ENCODE measurements around the gene RAPH1. TPM values are rescaled to one million over a fixed set of nuclear protein-coding genes. Genes with fewer than 3 reads are reported as not detected.
"Not testable (repeated sequence)": the region's sequence is repeated elsewhere in the genome, so short reads cannot be mapped to it uniquely, and the experiment has no call there.

The RAPH1 gene
- total RNA-seq, 1 experiment from 2014 or later, result 15.4 TPM

DNA sequence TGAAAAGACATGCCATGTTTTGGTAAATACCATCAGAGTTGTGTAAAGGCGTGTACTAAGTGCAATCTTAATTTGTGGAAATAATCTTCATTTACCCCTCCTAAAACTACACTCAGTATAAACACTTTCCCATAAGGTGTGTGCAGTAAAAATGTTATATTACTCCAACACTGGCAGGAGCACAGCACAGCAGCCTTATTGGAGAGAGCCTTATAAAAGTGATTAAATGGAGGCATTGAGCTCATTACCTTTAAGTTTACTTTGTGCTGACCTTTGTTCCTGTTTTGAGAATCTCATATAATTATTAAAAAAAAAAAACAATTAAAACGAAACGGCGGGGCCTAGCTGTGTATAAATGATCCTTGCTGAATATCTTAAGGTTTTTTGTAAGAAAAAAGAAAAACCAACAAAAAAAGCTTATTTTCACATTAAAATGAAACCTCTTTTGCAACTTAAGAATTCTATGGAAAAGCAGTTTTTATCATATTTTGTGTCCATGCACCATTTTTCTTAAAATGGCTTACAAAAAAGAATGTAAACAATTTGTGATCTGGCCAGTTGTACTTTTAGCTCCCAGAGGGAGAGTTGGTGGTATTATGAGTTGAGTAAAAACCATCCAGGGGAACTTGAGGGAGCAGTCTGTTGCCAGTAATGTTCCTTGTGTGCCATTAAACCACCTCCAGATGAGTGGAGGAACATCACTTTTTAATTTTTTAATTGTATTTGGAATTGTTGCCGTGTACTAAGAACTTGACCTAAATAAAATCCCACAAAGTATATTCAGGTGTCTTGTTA lies 103.5 kb downstream of the RAPH1 start:
- Histone ChIP-seq H3K27ac (no peak overlapping the region), H3K4me3 (no peak overlapping the region), H3K9me3 (replicated peaks) (no peaks in the 10 kb centered on the region), H3K36me3 (peaks cover 35% of the 10 kb centered on the region), H3K4me1 (replicated peaks) (peaks cover 10% of the 10 kb centered on the region), H3K27me3 (replicated peaks) (no peaks in the 10 kb centered on the region)
- DNase-seq (ENCODE audit: low read depth in 1 of 2, low spot score in 2 of 2), result no peak

DNA sequence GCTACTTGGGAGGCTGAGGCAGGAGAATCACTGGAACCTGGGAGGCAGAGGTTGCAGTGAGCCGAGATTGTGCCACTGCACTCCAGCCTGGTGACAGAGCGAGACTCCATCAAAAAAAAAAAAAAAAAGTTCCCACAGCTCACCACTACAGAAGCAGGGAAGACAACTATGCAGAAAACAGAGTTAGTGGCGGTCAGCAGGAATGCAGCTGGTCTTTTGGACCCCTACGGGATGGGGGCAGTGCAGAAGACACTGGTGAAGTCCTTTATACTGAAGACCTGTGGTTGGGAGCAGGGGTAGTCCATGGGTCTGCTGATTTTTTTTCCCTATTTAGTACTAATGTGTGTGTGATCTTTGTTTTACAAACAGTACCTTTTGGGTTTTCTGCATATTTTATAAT lies 105.5 kb downstream of the RAPH1 start:
- H3K4me3 ChIP-seq; H3K27me3 ChIP-seq (replicated peaks); H3K27ac ChIP-seq; H3K9me3 ChIP-seq (replicated peaks); DNase-seq (ENCODE audit: low read depth in 1 of 2, low spot score in 2 of 2): not testable (repeated sequence)
- H3K36me3 ChIP-seq, result peaks cover 45% of the 10 kb centered on the region
- H3K4me1 ChIP-seq (replicated peaks), result peaks cover 15% of the 10 kb centered on the region

DNA sequence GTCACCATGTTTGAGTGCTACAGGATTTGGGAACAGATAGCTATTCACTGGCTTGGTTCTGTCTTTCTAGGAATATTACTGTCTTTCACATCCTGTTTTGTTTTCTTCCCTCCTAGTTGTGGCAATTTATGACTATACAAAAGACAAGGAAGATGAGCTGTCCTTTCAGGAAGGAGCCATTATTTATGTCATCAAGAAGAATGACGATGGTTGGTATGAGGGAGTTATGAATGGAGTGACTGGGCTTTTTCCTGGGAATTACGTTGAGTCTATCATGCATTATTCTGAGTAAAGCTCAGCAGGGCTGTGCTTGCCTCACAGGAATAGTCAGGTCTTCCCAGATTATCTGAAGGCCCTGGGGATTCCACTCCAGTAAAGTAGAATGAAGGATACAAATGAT lies 108.0 kb downstream of the RAPH1 start:
- peaks cover 45% of the 10 kb centered on the region for H3K36me3 ChIP-seq
- peak overlapping the region; percentile 62 for H3K27ac ChIP-seq

DNA sequence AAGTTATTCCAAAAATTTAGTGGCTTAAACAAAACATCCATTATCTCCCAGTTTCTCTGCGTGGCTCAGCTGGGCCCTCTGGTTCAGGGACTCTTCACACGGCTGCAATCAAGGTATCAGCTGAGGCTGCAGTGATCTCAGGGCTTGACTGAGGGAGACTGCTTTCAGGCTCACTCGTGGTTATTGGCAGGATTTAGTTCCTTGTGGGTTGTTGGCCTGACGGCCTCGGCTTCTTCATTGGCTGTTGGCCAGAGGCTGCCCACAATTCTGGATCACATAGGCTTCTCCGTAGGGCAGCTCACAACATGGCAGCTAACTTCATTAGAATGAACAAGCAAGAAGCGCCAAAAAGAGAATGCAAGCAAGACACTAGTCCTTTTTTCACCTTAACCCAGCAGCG lies 116.8 kb downstream of the RAPH1 start:
- peaks cover 65% of the 10 kb centered on the region for H3K36me3 ChIP-seq
- no peak for DNase-seq (ENCODE audit: low read depth in 1 of 2, low spot score in 2 of 2)
- H3K4me1 ChIP-seq (replicated peaks), result no peaks in the 10 kb centered on the region

More for the DNA sequence above, 108.0 kb downstream of the RAPH1 start:
- Histone ChIP-seq H3K4me1 (replicated peaks) (peaks cover 15% of the 10 kb centered on the region), H3K4me3 (no peak overlapping the region), H3K27me3 (replicated peaks) (no peaks in the 10 kb centered on the region), H3K9me3 (replicated peaks) (no peaks in the 10 kb centered on the region)
- peak in 1 of 2 experiments; percentile 60 for DNase-seq (ENCODE audit: low read depth in 1 of 2, low spot score in 2 of 2)

DNA sequence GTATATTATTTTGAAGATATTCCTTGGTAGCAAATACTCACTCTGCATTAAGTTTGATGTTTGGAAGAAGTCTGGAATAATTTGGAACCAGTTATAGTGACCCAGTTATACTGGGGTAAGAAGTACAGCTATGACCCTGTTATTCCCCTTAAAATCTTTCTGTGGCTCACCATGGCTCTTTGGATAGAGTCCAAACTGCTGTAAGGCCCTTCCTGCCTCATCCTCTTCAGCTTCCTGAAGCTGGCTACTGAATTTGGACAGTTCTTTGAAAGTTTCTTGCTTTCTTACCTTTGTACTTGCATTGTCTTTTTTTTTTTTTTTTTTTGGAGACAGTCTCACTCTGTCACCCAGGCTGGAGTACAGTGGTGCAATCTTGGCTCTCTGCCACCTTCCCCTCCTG lies 121.3 kb downstream of the RAPH1 start:
- Histone ChIP-seq H3K27me3 (replicated peaks) (no peaks in the 10 kb centered on the region), H3K4me1 (replicated peaks) (no peaks in the 10 kb centered on the region), H3K9me3 (replicated peaks) (no peaks in the 10 kb centered on the region), H3K4me3 (no peak overlapping the region), H3K36me3 (peaks cover 76% of the 10 kb centered on the region), H3K27ac (no peak overlapping the region)
- no peak for DNase-seq (ENCODE audit: low read depth in 1 of 2, low spot score in 2 of 2)

More for the DNA sequence above, 116.8 kb downstream of the RAPH1 start:
- Histone ChIP-seq H3K27me3 (replicated peaks) (no peaks in the 10 kb centered on the region), H3K27ac (no peak overlapping the region), H3K9me3 (replicated peaks) (no peaks in the 10 kb centered on the region), H3K4me3 (no peak overlapping the region)

DNA sequence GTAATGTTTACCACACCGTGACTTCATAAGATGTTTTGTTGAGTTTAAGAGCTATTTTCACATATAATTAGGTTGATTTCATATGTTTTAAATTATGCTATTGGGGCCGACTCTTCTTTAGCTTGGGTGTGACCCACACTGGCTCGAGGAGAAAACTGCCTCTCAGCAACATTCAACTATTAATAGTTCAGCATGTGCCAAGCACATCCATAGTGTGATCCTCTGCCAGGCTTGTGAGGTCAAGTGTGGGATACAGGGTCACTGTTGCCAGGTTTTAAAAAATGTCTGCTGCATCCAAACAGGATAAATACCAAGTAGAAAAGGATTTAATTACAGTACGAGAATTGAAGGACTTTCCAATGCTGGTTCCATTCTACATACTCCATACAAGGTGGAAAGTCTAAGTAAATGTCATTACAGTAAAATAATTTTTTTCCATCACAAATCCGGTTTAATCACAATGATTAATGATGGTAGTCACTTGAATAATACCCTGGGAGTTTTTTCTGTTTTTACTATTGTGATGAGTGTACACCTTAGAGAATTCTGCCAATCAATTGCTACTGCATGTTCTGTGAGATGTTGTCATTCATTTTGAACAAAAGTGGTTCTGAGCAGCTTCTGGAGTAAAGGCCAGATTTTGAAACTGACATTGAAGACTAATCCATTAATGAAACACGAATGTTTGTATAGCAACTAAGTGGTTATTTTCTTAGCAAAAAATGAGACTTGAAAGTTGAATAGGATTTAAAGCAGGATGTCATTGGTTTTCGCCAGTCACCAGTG lies 122.4 kb downstream of the RAPH1 start:
- no peaks in the 10 kb centered on the region for H3K27me3 ChIP-seq (replicated peaks)
- no peaks in the 10 kb centered on the region for H3K4me1 ChIP-seq (replicated peaks)
- no peak overlapping the region for H3K4me3 ChIP-seq
- no peaks in the 10 kb centered on the region for H3K9me3 ChIP-seq (replicated peaks)
- peaks cover 67% of the 10 kb centered on the region for H3K36me3 ChIP-seq
- H3K27ac ChIP-seq, result no peak overlapping the region
- no peak for DNase-seq (ENCODE audit: low read depth in 1 of 2, low spot score in 2 of 2)

DNA sequence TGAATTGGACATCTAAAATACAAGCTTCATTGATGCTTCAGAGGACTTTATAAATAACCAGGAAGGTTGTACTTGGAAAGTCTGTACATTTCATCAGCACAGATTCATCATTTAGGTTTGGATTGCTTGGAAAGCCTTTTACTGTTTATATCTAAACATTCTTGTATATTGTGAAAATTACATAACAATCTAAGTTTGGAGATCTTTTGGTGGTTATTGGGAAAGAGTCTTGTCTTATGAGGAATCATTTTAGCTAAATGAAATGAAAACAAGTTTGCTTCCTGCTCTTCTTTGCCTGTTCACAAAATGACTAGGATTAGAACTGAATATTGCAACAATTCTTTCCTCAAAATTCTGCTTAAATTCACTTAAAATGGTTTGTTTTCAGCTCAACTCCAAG lies 127.6 kb downstream of the RAPH1 start:
- no peaks in the 10 kb centered on the region for H3K27me3 ChIP-seq (replicated peaks)
- H3K27ac ChIP-seq, result no peak overlapping the region
- H3K4me1 ChIP-seq (replicated peaks), result peaks cover 34% of the 10 kb centered on the region
- peaks cover 72% of the 10 kb centered on the region for H3K36me3 ChIP-seq
- no peak overlapping the region for H3K4me3 ChIP-seq
- DNase-seq (ENCODE audit: low read depth in 1 of 2, low spot score in 2 of 2), result no peak
- H3K9me3 ChIP-seq (replicated peaks), result no peaks in the 10 kb centered on the region

DNA sequence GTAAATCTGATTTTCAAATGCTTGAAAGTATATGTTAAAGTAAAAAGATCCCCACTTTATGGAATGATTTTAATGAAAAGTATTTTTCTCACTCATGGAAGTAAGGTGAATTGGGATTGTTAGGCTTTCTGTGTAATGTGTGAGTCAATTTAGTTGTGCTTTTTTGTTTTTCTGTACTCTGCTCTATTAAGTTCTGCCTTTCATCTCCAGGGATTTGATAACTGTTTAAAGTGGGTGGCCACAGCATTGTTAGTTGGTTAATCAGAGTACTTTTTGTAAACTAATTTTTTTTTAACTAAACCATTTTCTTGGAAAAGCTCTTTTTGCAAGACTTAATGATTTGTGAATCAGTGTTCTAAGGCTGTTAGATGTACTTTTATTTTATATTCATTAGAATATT lies 130.1 kb downstream of the RAPH1 start:
- H3K27ac ChIP-seq, result peak overlapping the region; percentile 89
- no peaks in the 10 kb centered on the region for H3K27me3 ChIP-seq (replicated peaks)
- H3K36me3 ChIP-seq, result peaks cover 60% of the 10 kb centered on the region
- H3K4me3 ChIP-seq, result no peak overlapping the region
- peaks cover 58% of the 10 kb centered on the region for H3K4me1 ChIP-seq (replicated peaks)
- peak in 1 of 2 experiments; percentile 62 for DNase-seq (ENCODE audit: low read depth in 1 of 2, low spot score in 2 of 2)
- H3K9me3 ChIP-seq (replicated peaks), result no peaks in the 10 kb centered on the region

DNA sequence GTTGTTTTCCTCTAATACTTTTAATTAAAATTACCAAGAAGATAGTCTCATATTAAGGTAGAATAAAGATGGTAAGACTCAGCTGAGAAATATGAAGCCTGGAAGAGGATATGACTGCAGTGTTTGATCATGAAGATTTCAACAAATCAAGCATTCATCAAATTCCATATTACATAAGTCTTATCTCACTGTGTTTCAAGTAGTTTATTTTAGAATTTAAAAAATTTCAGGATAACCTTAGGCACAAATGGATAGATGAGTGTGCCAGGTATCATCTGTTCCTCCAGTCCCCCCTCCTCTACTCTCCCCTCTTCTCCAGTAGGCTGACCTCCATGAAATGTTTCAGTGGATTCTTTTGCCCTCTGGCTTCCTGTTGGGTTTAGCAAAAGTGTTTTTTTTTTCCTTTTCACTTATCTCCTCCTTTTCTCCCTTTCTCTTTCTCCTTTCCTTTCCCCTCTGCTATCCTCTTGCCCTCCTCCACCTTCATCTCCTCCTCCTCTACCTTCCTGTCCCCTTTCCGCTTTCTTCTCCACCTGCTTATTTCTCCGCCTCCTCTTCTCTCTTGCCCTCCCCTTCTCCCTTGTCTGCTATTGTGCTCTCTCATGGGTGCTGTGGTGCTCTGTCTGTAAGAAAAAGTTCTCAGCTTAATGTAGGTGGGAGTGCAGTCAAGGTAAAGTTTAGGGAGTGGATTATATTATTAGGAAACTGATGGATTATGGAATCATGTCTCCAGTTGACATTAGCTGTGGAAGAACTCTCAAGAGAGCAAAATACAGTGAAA lies 134.1 kb downstream of the RAPH1 start:
- Histone ChIP-seq H3K9me3 (replicated peaks) (no peaks in the 10 kb centered on the region), H3K27ac (peak overlapping the region; percentile 89), H3K27me3 (replicated peaks) (no peaks in the 10 kb centered on the region), H3K4me3 (no peak overlapping the region), H3K4me1 (replicated peaks) (peaks cover 68% of the 10 kb centered on the region), H3K36me3 (peaks cover 44% of the 10 kb centered on the region)
- DNase-seq (ENCODE audit: low read depth in 1 of 2, low spot score in 2 of 2), result peak in 1 of 2 experiments; percentile 22

DNA sequence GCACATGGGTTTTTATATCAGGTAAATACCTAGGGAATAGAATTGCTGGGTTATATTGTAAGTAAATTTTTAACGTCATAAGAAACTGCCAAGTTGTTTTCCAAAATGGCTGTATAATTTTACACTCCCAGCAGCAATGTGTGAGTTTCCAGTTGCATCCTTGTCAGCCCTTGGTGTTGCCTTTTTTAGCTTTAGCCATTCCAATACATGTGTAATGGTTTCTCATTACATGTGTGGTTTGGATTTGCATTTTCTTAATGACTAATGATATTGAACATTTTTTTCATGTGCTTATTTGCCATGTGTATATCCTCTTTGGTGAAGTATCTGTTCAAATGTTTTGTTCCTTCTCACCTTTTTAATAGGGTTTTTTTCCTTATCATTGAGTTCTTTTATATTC lies 136.1 kb downstream of the RAPH1 start:
- no peak overlapping the region for H3K4me3 ChIP-seq
- H3K36me3 ChIP-seq, result peaks cover 35% of the 10 kb centered on the region
- no peak for DNase-seq (ENCODE audit: low read depth in 1 of 2, low spot score in 2 of 2)
- no peak overlapping the region for H3K27ac ChIP-seq
- no peaks in the 10 kb centered on the region for H3K9me3 ChIP-seq (replicated peaks)
- H3K27me3 ChIP-seq (replicated peaks), result no peaks in the 10 kb centered on the region
- H3K4me1 ChIP-seq (replicated peaks), result peaks cover 60% of the 10 kb centered on the region

DNA sequence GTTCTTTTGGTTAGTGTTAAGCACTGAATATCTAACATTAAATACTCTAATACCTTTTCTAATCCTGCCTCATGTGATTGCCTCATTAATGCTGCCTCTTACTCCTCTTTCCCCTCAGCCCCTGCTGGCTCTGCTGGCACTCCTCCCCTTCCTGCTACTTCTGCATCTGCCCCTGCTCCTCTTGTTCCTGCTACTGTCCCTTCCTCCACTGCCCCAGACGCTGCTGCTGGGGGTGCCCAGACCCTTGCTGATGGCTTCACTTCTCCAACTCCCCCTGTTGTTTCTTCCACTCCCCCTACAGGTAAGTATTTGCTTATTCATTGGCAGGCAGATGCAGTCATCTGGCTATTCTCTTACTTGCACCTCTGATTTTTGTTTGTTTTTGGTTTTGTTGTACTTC lies 138.4 kb downstream of the RAPH1 start:
- peaks cover 25% of the 10 kb centered on the region for H3K36me3 ChIP-seq
- H3K4me3 ChIP-seq, result no peak overlapping the region
- peak in 1 of 2 experiments; percentile 31 for DNase-seq (ENCODE audit: low read depth in 1 of 2, low spot score in 2 of 2)
- no peaks in the 10 kb centered on the region for H3K9me3 ChIP-seq (replicated peaks)
- H3K27ac ChIP-seq, result no peak overlapping the region
- peaks cover 37% of the 10 kb centered on the region for H3K4me1 ChIP-seq (replicated peaks)
- no peaks in the 10 kb centered on the region for H3K27me3 ChIP-seq (replicated peaks)

DNA sequence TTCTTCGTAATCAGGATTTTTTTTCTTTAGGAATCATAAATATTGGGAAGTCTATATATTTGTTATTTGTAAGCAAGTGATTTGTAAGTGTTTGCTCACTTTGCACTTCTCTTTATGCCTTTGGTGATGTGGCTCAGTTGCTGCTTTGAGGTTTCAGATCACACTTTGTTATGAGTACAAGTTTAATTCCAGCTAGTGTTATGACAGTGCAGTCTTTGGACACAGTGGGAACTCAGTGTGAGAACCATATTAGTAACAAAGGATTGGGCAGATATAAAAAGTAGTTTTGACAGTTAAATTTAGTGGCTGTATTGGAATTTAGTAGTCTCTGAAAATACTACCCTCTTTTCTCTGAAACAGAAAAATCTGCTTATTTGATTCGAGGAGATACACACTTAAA lies 139.2 kb downstream of the RAPH1 start:
- H3K36me3 ChIP-seq, result peaks cover 28% of the 10 kb centered on the region
- DNase-seq (ENCODE audit: low read depth in 1 of 2, low spot score in 2 of 2), result no peak
- no peaks in the 10 kb centered on the region for H3K27me3 ChIP-seq (replicated peaks)
- peak overlapping the region; percentile 44 for H3K27ac ChIP-seq
- H3K4me1 ChIP-seq (replicated peaks), result peaks cover 28% of the 10 kb centered on the region
- no peak overlapping the region for H3K4me3 ChIP-seq
- H3K9me3 ChIP-seq (replicated peaks), result no peaks in the 10 kb centered on the region

DNA sequence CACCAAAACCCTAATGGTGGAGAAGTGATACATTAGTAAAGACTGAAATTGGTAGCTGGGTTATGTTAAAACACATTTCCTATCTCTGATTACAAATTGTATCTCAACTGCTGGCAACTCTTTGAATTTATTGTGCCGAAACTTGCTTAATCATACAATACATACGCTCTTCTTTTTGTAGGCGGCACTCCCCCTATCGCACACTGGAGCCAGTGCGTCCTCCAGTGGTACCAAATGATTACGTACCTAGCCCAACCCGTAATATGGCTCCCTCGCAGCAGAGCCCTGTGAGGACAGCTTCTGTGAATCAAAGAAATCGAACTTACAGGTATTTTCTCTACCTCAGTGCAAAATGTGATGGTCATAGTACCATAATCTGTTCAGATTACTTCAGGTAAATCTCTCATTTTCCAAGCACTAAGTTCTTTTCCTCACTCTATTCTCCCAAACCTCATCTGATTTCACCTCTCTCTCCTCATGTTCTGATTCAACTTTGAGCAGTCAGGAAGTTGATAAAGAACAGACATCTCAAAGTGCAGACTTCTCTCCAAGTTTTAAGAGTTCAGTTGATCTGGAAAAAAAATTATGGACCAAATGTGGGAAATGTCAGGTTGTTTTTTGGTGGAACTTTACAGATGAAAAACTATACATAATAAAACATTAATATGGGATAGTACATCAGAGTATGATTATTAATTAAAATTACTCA lies 140.4 kb downstream of the RAPH1 start:
- H3K4me3 ChIP-seq, result no peak overlapping the region
- H3K27me3 ChIP-seq (replicated peaks), result no peaks in the 10 kb centered on the region
- peaks cover 33% of the 10 kb centered on the region for H3K36me3 ChIP-seq
- no peak overlapping the region for H3K27ac ChIP-seq
- H3K4me1 ChIP-seq (replicated peaks), result peaks cover 21% of the 10 kb centered on the region
- DNase-seq (ENCODE audit: low read depth in 1 of 2, low spot score in 2 of 2), result no peak
- no peaks in the 10 kb centered on the region for H3K9me3 ChIP-seq (replicated peaks)
